G401 (cell line): Measurements from ENCODE around the gene HOTAIR. TPM values are rescaled to one million over a fixed set of nuclear protein-coding genes. Genes with fewer than 3 reads are reported as not detected.

Source experiments
- total RNA-seq: library from RNA; depleted of rRNA; stranded (reverse); fragments of >200 nt; shearing (Covaris generic); gene quantifications from 2 replicates; pipeline ENCODE4 v1.2.3, GENCODE V29; 2014; rRNA removed

HOTAIR gene
- total RNA-seq, 1 experiment from 2014 or later: 4.1 TPM

Other genes with a start within 250 kb of the HOTAIR start
- gene CALCOCO1, start 247.5 kb downstream of the HOTAIR start, total RNA-seq: 232 and 250 TPM in 2 replicates
- gene CISTR, start 223.0 kb downstream of the HOTAIR start, total RNA-seq: not detected in 2 replicates
- 8.2 and 13.2 TPM in 2 replicates for gene HOXC13, start 36.1 kb downstream of the HOTAIR start, total RNA-seq
- not detected in 2 replicates for gene HOXC12, start 20.1 kb downstream of the HOTAIR start, total RNA-seq
- gene HOXC11, start 1.8 kb downstream of the HOTAIR start, total RNA-seq: 2.1 and 2.3 TPM in 2 replicates
- 16.7 and 48.6 TPM in 2 replicates for gene HOXC10, start 10.2 kb upstream of the HOTAIR start, total RNA-seq
- gene HOXC9, start 25.2 kb upstream of the HOTAIR start, total RNA-seq: 17.3 and 18.7 TPM in 2 replicates
- gene HOXC8, start 34.0 kb upstream of the HOTAIR start, total RNA-seq: 0.07 and 0.18 TPM in 2 replicates
- gene HOXC6, start 53.5 kb upstream of the HOTAIR start, total RNA-seq: 3.7 and 4.1 TPM in 2 replicates
- not detected in 2 replicates for gene HOXC5, start 58.1 kb upstream of the HOTAIR start, total RNA-seq
- gene HOXC4, start 78.9 kb upstream of the HOTAIR start, total RNA-seq: 2.5 and 3.9 TPM in 2 replicates
- 52.2 and 64.7 TPM in 2 replicates for gene SMUG1, start 214.0 kb upstream of the HOTAIR start, total RNA-seq